ENCODE measurements around the gene CLPTM1.

The CLPTM1 gene

DNA sequence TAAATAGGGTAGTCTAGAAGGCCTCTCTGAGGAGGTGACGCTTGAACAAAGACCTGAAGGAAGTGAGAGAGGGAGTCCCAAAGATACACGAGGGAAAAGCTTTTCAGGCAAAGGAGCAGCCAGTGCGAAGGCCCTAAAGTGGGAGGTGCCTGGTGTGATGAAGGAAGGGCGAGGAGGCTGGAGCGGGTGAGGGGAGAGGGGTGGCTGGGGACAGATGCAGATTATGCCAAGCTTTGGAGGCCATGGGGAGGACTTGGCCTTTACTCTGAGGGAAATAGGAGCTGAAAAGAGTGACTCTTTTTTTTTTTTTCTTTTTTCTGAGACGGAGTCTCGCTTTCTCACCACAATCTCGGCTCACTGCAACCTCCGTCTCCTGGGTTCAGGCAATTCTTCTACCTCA, 2.9 kb downstream of the CLPTM1 start:
- H3K27ac ChIP-seq: no peak overlapping the region

GRCh38 chr19:44959691-44960090, 4.5 kb downstream of the CLPTM1 start:
- Histone ChIP-seq H3K4me3 (ENCODE audit: low read depth in 1 of 2, low read length in 1 of 2) (no peak overlapping the region), H3K27ac (no peak overlapping the region), H3K9me3 (no peaks in the 10 kb centered on the region), H3K4me1 (ENCODE audit: control insufficient read depth in 1 of 2, insufficient read depth in 1 of 2, low read depth in 1 of 2, low read length in 1 of 2) (peaks cover 17% of the 10 kb centered on the region in 2 experiments), H3K36me3 (peaks cover 36% of the 10 kb centered on the region), H3K27me3 (no peaks in the 10 kb centered on the region)
- no peak for TF ChIP-seq CTCF (IDR thresholded peaks at IDR 0.05)

More for the DNA sequence above, 2.9 kb downstream of the CLPTM1 start:
- H3K9me3 ChIP-seq: no peaks in the 10 kb centered on the region
- H3K36me3 ChIP-seq: peaks cover 22% of the 10 kb centered on the region
- no peak overlapping the region for H3K4me3 ChIP-seq (ENCODE audit: low read depth in 1 of 2, low read length in 1 of 2)
- H3K27me3 ChIP-seq: no peaks in the 10 kb centered on the region
- H3K4me1 ChIP-seq (ENCODE audit: control insufficient read depth in 1 of 2, insufficient read depth in 1 of 2, low read depth in 1 of 2, low read length in 1 of 2): peaks cover 27 to 29% of the 10 kb centered on the region in 2 experiments
- TF ChIP-seq CTCF (IDR thresholded peaks at IDR 0.05): no peak

DNA sequence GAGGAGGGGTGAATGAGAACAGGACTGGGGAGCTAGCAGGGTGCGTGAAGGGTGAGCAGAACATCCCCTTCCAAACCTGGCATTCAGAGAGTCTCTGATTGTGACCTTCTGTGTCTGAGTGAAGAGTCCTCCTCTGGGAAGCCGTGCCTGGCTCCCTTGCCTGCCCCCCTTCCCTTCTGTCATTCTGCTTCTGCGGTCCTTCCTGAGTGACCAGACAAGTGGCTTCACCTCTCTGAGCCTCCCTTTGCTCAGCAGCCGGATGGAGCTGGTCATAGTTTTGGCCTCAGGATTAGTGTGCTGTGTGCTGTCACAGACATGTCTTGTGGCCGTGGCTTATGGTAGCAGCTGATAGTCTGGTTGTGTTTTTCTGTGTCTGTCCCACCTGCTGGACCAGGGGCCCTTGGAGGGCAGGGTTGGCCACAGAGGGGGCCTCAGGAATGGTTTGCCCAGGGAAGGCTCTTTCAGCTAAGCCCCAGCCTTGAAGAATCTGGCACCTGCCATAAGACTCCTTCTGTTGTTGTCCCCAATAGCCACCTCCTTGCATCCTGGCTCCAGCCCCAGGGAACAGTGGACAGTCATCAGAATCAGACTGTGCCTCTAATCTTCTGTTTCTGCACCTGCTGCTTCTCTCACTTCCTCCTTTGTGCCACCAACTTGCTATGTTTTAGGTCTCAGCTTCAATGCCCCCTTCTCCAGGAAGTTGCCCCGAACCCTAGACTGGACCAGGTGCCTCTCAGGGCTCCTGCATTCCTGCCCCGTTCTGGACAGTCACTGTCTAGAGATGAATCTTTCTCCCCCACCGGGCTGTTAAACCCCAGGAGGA, 5.9 kb downstream of the CLPTM1 start:
- H3K27me3 ChIP-seq: no peaks in the 10 kb centered on the region
- H3K4me1 ChIP-seq (ENCODE audit: control insufficient read depth in 1 of 2, insufficient read depth in 1 of 2, low read depth in 1 of 2, low read length in 1 of 2): peaks cover 9% of the 10 kb centered on the region in 2 experiments
- H3K36me3 ChIP-seq: peaks cover 48% of the 10 kb centered on the region
- H3K27ac ChIP-seq: no peak overlapping the region
- H3K4me3 ChIP-seq (ENCODE audit: low read depth in 1 of 2, low read length in 1 of 2): no peak overlapping the region
- no peak for TF ChIP-seq CTCF (IDR thresholded peaks at IDR 0.05)
- no peaks in the 10 kb centered on the region for H3K9me3 ChIP-seq

- Histone ChIP-seq H3K4me3 (ENCODE audit: low read depth in 1 of 2, low read length in 1 of 2) (no peak overlapping the region), H3K4me1 (ENCODE audit: control insufficient read depth in 1 of 2, insufficient read depth in 1 of 2, low read depth in 1 of 2, low read length in 1 of 2) (peaks cover 2% of the 10 kb centered on the region in 2 experiments), H3K27ac (no peak overlapping the region), H3K27me3 (no peaks in the 10 kb centered on the region), H3K36me3 (peaks cover 52% of the 10 kb centered on the region), H3K9me3 (no peaks in the 10 kb centered on the region)
- TF ChIP-seq CTCF (IDR thresholded peaks at IDR 0.05): no peak
Observed at GRCh38 chr19:44961821-44962220, 6.6 kb downstream of the CLPTM1 start.

DNA sequence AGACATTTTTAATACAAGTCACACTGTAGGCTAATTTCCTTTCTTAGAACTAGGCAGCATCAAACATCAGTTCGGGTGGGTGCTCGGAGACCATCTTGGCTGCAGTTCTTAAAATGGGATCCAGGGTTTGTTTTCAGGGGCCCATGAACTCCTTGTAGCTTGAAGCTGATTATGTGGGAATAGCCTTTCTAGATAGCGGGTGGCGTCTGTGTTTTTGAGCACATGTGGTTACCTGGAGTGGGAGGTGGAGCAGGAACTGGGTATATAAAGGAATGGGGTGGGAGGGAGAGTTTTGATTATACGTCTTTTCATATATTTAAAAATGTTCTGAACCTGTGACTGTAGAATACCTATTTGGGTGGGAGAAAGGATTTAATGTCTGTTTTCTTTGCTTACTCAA, 12.9 kb downstream of the CLPTM1 start:
- Histone ChIP-seq H3K27me3 (no peaks in the 10 kb centered on the region), H3K9me3 (no peaks in the 10 kb centered on the region), H3K27ac (no peak overlapping the region), H3K36me3 (peaks cover 50% of the 10 kb centered on the region), H3K4me1 (ENCODE audit: control insufficient read depth in 1 of 2, insufficient read depth in 1 of 2, low read depth in 1 of 2, low read length in 1 of 2) (no peaks in the 10 kb centered on the region), H3K4me3 (ENCODE audit: low read depth in 1 of 2, low read length in 1 of 2) (no peak overlapping the region)
- no peak for TF ChIP-seq CTCF (IDR thresholded peaks at IDR 0.05)
